Mesodermal cell (in vitro differentiated cells): ENCODE data around the gene ANKRD44.
"Not testable (repeated sequence)": the region's sequence is repeated elsewhere in the genome, so short reads cannot be mapped to it uniquely, and the experiment has no call there.

Source experiments
- H3K27ac ChIP-seq: 2 replicates; pipeline ENCODE4 v1.7.0; 2013; ENCODE audit warnings: mild to moderate bottlenecking, low read depth, low read length, moderate library complexity; ENCODE audit not compliant: severe bottlenecking
- H3K36me3 ChIP-seq: 2 replicates; pipeline ENCODE4 v1.7.1; 2013; ENCODE audit warnings: mild to moderate bottlenecking, low read length, moderate library complexity; ENCODE audit not compliant: control insufficient read depth, insufficient read depth
- H3K4me1 ChIP-seq: one replicate; pipeline ENCODE4 v1.7.1; 2013; ENCODE audit warnings: mild to moderate bottlenecking, low read length; ENCODE audit not compliant: insufficient read depth, control insufficient read depth, poor library complexity, severe bottlenecking
- H3K4me3 ChIP-seq: 2 replicates; pipeline ENCODE4 v1.7.0; 2013; ENCODE audit warnings: low read length, control low read depth, mild to moderate bottlenecking; ENCODE audit not compliant: insufficient read depth, poor library complexity, severe bottlenecking; ENCODE audit errors: extremely low read depth
- H3K9me3 ChIP-seq: 2 replicates; pipeline ENCODE4 v1.7.1; 2013; ENCODE audit warnings: mild to moderate bottlenecking, low read length, moderate library complexity; ENCODE audit not compliant: control insufficient read depth
- WGBS, 2 experiments: methylation state at CpG; one replicate each; pipeline ENCODE4 v1.1.5; 2013; ENCODE audit warnings: missing lambda C conversion rate in 2 of 2; ENCODE audit not compliant: insufficient coverage in 2 of 2; 5-methylcytosine and 5-hydroxymethylcytosine counted together

The ANKRD44 gene

DNA sequence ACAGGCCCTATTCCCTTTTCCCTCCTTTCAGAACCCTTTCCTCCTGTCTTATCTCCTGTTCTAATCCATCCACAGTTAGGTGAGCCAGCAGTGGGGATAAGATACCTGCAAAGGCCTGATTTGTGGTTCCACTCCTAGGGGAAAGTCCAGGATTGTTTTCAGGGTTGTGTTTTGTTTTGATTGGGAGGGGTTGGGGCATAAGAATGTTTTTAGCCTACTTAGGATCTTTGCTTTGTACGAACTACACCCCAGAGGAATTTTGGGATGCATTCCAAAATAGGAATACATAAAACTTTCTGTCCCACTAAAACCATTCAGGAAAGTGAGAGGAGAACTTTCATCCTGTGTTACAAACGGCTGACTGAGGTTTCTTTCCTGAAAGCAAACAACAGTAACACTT, 233.2 kb downstream of the ANKRD44 start:
- no peaks in the 10 kb centered on the region for H3K36me3 ChIP-seq
- no CpG with 5 or more reads among the region's 2 CpGs for WGBS, 2 experiments
- no peak overlapping the region for H3K27ac ChIP-seq
- no peaks in the 10 kb centered on the region for H3K9me3 ChIP-seq
- no peaks in the 10 kb centered on the region for H3K4me1 ChIP-seq
- H3K4me3 ChIP-seq, result no peak overlapping the region

DNA sequence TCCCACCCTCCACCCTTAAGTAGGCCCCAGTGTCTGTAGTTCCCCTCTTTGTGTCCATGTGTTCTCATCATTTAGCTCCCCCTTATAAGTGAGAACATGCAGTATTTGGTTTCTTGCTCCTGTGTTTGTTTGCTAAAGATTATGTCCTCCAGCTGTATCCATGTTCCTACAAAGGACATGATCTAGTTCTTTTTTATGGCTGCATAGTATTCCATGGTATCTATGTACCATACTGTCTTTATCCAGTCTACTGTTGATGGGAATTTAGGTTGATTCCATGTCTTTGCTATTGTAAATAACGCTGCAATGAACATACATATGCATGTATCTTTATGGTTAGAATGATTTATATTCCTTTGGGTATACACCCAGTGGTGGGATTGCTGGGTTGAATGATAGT, 233.9 kb downstream of the ANKRD44 start:
- H3K36me3 ChIP-seq, result no peaks in the 10 kb centered on the region
- H3K9me3 ChIP-seq, result no peaks in the 10 kb centered on the region
- H3K27ac ChIP-seq, result no peak overlapping the region
- H3K4me3 ChIP-seq, result no peak overlapping the region
- no peaks in the 10 kb centered on the region for H3K4me1 ChIP-seq
- no CpG with 5 or more reads among the region's 1 CpG for WGBS, 2 experiments

DNA sequence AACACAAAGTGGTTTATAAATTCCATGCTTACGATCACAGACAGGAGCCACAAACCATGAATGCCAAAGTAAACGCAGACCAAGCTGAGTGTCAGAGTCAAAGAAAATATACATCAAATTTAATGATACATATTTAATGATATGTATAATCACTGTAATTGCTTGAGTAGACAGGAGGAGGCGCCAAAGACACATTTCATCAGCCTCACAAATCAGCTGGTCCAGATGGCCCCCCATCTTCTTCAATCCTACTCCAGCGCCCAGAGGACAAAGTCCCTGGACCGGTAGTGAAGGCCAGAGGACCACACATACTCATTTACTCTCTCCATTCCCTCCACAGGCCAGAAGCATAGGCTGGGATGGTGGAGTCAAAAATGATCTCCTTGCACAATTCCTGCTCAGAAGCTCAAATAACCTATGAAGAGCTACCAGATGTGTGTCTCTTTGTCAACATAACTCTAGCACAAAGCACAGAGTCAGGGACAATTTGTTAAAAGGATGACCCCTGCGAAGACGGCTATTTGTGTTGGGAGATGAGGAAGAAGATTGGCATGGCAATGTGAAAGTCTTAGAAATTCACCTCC, 234.7 kb downstream of the ANKRD44 start:
- Histone ChIP-seq H3K4me3 (no peak overlapping the region), H3K9me3 (no peaks in the 10 kb centered on the region), H3K4me1 (no peaks in the 10 kb centered on the region), H3K27ac (no peak overlapping the region), H3K36me3 (no peaks in the 10 kb centered on the region)
- 90 to 100% methylated on average over 2 of the region's 7 CpGs for WGBS, 2 experiments

DNA sequence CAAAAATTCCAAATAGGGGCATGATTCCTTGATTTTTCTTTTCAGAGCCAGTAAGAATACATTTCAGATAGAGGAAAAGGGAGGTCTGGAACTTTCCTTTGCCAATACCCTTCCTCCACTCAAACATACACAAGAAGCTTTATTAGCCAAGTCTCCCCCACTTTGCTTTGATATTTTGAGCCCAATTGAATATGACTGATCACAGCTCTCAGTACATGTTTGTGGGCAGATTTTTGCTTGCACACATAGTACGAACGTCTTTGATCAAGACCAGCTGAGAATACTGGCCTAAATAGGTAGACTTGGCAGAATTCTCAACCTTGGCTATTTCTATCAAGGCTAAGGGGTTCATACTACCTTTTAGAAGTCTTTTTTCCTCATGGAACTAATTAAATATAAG, 235.3 kb downstream of the ANKRD44 start:
- H3K4me1 ChIP-seq, result no peaks in the 10 kb centered on the region
- 93 to 100% methylated on average over 1 to 2 of the region's 2 CpGs for WGBS, 2 experiments
- no peak overlapping the region for H3K4me3 ChIP-seq
- no peaks in the 10 kb centered on the region for H3K9me3 ChIP-seq
- no peak overlapping the region for H3K27ac ChIP-seq
- no peaks in the 10 kb centered on the region for H3K36me3 ChIP-seq

DNA sequence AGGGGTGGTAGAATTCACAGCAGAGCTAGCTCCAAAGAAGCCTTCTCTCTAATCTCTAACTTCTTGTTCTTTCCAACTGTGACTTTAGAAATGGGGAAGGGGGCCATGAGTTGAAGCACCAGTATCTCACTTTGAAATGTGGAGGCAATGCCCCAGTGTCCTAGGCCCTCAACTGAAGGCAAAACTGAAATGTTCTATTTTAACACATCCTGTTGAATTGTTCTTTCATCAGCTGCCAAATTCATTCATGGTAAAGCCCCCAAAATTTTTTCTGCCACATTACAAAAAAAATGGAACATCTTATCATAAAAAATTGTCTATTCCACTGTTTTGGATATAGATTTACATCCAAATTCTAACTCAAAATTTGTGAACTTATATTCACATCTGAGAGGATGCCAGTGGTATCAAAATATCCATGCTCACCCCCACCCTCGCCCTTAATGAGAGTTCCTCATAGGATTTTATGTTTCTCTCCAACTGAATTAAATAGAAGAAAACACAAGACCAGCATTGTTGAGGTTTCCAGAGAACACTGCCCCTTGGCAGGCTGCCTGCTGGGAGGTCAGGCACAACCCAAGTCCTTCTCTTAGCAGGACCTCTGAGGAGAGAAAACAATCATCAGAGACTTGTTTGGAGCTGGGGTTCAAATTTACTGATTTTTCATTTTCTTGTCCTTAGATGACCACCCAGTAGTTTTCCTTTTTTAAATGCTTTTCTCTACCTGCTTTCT, 236.7 kb downstream of the ANKRD44 start:
- no peaks in the 10 kb centered on the region for H3K4me1 ChIP-seq
- H3K4me3 ChIP-seq, result no peak overlapping the region
- no peaks in the 10 kb centered on the region for H3K9me3 ChIP-seq
- H3K36me3 ChIP-seq, result no peaks in the 10 kb centered on the region
- no peak overlapping the region for H3K27ac ChIP-seq
- WGBS, 2 experiments, result 100% methylated on average over 1 of the region's 1 CpG; no CpG with 5 or more reads in 1 of the 2 experiments

DNA sequence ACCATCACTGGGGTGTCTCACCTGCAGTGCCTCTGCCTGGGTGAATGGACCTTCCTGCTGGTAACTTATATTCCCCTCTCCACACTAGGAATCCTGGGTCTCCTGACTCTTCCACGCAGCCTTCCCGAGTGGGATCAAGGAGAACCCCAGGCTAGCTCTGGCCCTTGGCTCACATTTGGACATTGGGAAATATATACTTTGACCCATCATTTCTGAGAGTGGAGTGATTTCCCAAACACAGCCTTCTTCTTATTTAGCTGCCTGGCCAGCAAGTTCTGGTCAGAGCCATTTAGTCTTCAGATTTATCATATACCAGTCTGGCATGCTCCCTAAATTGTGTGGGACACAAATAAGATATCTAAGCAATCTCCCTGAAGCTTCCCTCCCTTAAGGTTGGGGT, 237.3 kb downstream of the ANKRD44 start:
- H3K4me3 ChIP-seq, result no peak overlapping the region
- no peaks in the 10 kb centered on the region for H3K4me1 ChIP-seq
- no peaks in the 10 kb centered on the region for H3K36me3 ChIP-seq
- no peaks in the 10 kb centered on the region for H3K9me3 ChIP-seq
- WGBS, 2 experiments, result 100% methylated on average over 1 of the region's 2 CpGs
- H3K27ac ChIP-seq, result no peak overlapping the region

DNA sequence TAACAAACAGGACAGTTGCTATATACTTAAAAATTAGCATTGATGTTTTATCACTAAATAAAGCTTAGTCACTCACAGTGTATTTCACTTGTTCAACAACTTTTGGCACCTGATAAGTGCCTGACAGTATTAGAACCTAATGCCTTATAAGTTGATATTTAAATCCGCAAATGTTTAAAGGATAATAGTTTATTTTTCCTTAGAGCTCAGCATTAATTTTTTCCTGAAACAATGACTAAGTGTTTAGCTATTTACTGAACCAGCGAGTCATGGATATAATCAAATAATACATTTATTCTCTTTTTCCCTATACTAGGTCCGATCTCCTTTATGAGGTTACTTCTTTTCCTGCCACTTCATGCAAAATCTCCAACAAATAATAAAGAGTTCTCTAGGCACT, 238.0 kb downstream of the ANKRD44 start:
- no peaks in the 10 kb centered on the region for H3K4me1 ChIP-seq
- no peak overlapping the region for H3K4me3 ChIP-seq
- H3K9me3 ChIP-seq, result no peaks in the 10 kb centered on the region
- H3K27ac ChIP-seq, result no peak overlapping the region
- WGBS, 2 experiments, result 83 to 94% methylated on average over 2 of the region's 3 CpGs
- H3K36me3 ChIP-seq, result no peaks in the 10 kb centered on the region

DNA sequence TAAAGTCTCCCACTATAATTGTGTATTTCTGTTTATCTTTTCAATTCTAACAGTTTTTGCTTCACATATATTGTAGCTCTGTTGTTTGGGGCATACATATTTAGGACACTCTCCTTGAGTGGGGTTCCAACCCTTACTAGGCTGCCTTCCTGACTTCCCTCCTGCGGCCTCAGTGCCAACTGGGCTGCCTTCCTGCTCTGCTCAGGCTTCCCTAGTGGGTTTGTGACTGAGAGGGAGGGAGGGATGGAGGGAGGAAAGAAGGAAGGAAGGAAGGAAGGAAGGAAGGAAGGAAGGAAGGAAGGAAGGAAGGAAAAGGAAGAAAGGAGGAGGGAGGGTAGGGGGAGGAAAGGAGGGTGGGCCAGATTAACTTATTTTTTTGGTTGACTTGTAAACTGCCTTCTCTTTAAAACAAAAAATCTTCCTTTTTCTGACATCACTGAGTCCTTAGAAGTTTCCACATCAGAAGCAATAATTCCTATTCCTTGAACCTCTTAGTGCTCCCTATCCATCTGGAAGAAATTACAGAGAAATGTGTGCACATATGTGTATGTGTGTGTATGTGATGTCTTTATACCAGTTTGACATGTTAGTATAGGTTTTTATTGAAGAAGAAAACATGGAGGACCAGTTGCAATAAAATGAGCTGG, 238.7 kb downstream of the ANKRD44 start:
- Histone ChIP-seq H3K4me1 (no peaks in the 10 kb centered on the region), H3K27ac (no peak overlapping the region), H3K4me3 (no peak overlapping the region), H3K9me3 (no peaks in the 10 kb centered on the region), H3K36me3 (no peaks in the 10 kb centered on the region)
- no CpG with 5 or more reads among the region's 1 CpG for WGBS, 2 experiments

DNA sequence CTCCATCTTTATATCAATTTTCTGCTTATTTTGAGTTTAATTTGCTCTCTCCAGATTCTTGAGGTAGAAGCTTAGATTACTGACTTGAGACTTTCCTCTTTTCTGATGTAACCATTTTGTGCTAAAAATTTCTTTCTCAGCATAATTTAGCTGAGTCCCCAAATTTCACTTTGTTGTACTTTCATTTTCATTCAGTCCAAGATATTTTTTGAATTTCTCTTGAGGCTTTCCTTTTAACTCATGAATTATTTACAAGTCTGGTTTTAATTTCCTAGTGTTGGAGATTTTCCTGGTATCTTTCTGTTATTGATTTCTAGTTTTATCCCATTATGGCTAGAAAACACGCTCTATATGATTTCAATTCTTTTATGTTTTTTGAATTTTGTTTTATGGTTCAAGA, 239.4 kb downstream of the ANKRD44 start:
- Histone ChIP-seq H3K4me1 (no peaks in the 10 kb centered on the region), H3K36me3 (no peaks in the 10 kb centered on the region), H3K27ac (no peak overlapping the region), H3K4me3 (no peak overlapping the region), H3K9me3 (no peaks in the 10 kb centered on the region)
- 100% methylated on average over 1 of the region's 1 CpG; no CpG with 5 or more reads in 1 of the 2 experiments for WGBS, 2 experiments

DNA sequence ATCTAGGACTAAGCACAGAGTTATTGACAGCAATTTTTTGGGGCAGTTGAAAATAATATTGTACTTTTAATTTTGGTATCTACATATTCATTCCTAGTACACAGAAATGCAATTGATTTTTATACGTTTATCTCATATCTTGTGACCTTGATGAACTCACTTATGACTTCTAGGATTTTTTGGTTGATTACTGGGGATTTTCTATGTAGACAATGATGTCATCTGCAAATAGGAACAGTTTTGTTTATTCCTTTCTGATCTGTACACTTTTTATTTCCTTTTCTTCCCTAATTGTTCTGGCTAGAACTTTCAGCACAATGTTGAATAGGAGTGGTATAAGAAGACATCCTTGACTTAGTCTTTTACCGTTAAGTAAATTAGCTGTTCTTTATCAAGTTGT, 240.6 kb downstream of the ANKRD44 start:
- H3K9me3 ChIP-seq, result no peaks in the 10 kb centered on the region
- no peaks in the 10 kb centered on the region for H3K4me1 ChIP-seq
- no peak overlapping the region for H3K4me3 ChIP-seq
- no CpG with 5 or more reads among the region's 2 CpGs for WGBS, 2 experiments
- no peak overlapping the region for H3K27ac ChIP-seq
- H3K36me3 ChIP-seq, result no peaks in the 10 kb centered on the region

DNA sequence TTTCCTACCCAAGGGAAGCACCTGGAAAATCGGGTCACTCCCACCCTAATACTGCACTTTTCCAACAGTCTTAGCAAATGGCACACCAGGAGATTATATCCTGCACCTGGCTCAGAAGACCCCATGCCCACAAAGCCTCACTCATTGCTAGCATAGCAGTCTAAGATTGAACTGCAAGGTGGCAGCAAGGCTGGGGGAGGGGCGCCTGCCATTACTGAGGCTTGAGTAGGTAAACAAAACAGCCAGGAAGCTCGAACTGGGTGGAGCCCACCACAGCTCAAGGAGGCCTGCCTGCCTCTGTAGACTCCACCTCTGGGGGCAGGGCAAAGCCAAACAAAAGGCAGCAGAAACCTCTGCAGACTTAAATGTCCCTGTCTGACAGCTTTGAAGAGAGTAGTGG, 248.0 kb downstream of the ANKRD44 start:
- not testable (repeated sequence) for H3K4me1 ChIP-seq, H3K36me3 ChIP-seq, H3K9me3 ChIP-seq, H3K27ac ChIP-seq, H3K4me3 ChIP-seq
- WGBS, 2 experiments, result 63 to 84% methylated on average over 1 to 3 of the region's 3 CpGs
